ENCODE measurements around the gene SMIM24.

SMIM24 gene

GRCh38 chr19:3444695-3445234, 35.6 kb downstream of the SMIM24 start:
- TF ChIP-seq, protein P1, sequence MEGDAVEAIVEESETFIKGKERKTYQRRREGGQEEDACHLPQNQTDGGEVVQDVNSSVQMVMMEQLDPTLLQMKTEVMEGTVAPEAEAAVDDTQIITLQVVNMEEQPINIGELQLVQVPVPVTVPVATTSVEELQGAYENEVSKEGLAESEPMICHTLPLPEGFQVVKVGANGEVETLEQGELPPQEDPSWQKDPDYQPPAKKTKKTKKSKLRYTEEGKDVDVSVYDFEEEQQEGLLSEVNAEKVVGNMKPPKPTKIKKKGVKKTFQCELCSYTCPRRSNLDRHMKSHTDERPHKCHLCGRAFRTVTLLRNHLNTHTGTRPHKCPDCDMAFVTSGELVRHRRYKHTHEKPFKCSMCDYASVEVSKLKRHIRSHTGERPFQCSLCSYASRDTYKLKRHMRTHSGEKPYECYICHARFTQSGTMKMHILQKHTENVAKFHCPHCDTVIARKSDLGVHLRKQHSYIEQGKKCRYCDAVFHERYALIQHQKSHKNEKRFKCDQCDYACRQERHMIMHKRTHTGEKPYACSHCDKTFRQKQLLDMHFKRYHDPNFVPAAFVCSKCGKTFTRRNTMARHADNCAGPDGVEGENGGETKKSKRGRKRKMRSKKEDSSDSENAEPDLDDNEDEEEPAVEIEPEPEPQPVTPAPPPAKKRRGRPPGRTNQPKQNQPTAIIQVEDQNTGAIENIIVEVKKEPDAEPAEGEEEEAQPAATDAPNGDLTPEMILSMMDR (IDR thresholded peaks at IDR 0.05; ENCODE audit: low read depth, low read length, missing control alignments): no peak
- no peak overlapping the region for H3K4me3 ChIP-seq (replicated peaks; ENCODE audit: low read depth, low read length)
- DNase-seq (ENCODE audit: extremely low read depth, low read depth): no peak

DNA sequence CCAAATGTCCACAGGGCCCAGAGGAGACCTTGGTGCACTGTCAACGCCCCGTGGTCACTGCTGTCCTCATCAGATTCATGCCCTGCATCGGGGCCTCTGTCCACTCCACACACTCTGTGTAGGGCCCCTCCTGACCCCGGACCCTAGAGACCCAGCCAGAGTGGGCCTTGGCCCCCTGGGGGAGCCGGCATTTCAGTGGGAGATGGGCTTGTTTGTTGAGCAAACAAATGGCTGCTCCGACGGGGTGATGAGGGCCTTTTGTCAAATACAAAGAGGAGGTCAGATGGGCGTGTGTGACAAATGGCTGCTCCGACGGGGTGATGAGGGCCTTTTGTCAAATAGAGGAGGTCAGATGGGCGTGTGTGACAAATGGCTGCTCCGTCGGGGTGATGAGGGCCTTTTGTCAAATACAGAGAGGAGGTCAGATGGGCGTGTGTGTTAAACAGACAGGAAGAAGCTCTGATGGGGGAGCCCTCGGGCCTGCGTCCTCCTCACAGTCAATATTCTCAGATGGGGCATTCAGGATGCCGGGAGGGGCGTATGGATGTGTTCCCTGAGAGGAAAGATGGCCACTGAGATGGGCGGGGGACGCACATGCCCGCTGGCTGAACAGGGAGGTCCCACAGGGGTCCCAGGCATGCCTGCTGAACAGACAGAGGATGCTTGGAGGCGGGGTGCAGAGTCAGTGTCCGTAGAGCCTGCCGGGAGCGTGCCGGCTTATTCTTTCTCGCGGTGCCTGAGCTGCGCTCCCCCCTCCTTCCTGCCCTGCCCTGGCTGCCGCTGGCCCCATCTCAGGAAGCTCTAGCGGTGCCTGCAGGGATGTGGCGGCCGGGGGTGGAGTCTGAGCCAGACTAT, 36.3 kb downstream of the SMIM24 start:
- TF ChIP-seq, protein P1 (IDR thresholded peaks at IDR 0.05; ENCODE audit: low read depth, low read length, missing control alignments): no peak
- no peak for DNase-seq (ENCODE audit: extremely low read depth, low read depth)
- H3K4me3 ChIP-seq (replicated peaks; ENCODE audit: low read depth, low read length): no peak overlapping the region

DNA sequence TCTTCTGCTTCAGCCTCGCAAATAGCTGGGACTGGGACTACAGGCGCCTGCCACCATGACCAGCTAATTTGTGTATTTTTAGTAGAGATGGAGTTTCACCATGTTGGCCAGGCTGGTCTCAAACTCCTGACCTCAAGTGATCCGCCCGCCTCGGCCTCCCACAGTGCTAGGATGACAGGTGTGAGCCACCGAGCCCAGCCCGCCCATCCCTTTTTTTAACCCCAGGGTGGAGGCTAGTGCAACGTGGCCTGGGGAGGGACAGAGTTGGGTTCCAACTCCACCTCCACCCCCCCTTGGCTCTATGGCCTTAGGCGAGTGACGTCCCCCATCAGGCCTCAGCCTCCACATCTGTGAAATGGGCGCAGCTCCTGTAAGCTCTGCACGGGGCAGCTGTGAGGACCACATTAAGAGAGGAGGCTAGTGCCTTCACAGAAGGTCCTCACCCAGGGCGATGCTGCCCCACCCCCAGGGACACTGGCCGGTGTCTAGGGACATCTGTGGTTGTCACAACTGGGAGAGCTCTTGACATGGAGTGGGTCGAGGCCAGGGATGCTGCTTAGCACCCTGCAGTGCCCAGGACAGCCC, 37.7 kb downstream of the SMIM24 start:
- no peak overlapping the region for H3K4me3 ChIP-seq (replicated peaks; ENCODE audit: low read depth, low read length)
- DNase-seq (ENCODE audit: extremely low read depth, low read depth): no peak
- TF ChIP-seq, protein P1 (IDR thresholded peaks at IDR 0.05; ENCODE audit: low read depth, low read length, missing control alignments): no peak

DNA sequence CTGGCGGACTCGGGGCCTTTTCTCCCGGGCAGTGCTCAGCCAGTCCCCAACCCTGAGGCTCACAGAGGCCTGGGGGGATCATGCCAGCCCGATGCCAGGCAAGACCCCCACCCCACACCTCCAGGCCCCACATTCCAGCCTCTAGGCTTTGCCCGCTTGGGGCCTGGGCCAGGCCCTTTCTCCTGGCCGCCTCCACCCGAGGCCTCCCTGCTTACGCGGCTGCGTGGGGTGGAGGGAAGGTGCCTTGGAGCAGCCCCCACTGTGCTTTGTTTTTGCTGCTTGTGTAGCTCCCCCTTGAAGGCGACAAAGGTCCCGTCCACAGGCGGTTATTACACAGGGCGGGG, 38.4 kb downstream of the SMIM24 start:
- no peak for DNase-seq (ENCODE audit: extremely low read depth, low read depth)
- no peak overlapping the region for H3K4me3 ChIP-seq (replicated peaks; ENCODE audit: low read depth, low read length)
- TF ChIP-seq, protein P1 (IDR thresholded peaks at IDR 0.05; ENCODE audit: low read depth, low read length, missing control alignments): no peak

- H3K4me3 ChIP-seq (replicated peaks; ENCODE audit: low read depth, low read length): no peak overlapping the region
- DNase-seq (ENCODE audit: extremely low read depth, low read depth): no peak
- TF ChIP-seq, protein P1 (IDR thresholded peaks at IDR 0.05; ENCODE audit: low read depth, low read length, missing control alignments): no peak
Observed at GRCh38 chr19:3441089-3441985, 39.0 kb downstream of the SMIM24 start.

DNA sequence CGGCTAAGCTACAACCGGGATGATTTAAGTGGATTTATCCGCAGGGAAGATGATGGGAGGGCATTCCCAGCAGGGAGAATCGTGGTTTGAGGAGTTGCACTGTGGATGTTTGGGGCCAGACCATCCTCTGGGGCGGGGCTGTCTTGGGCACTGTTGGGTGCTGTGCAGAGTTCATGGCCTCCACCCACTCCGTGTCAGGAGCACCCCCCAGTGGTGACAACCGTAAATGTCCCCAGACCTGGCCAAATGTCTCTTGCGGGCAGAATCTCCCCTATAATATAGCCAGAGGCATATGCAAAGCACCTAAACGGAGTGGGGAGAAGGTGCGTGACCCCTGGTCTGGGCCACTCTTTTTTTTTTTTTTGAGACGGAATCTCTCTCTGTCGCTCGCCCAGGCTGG, 40.2 kb downstream of the SMIM24 start:
- DNase-seq (ENCODE audit: extremely low read depth, low read depth): no peak
- H3K4me3 ChIP-seq (replicated peaks; ENCODE audit: low read depth, low read length): no peak overlapping the region
- TF ChIP-seq, protein P1 (IDR thresholded peaks at IDR 0.05; ENCODE audit: low read depth, low read length, missing control alignments): peak; percentile 46
